Measurements from ENCODE around the gene MCC.

The MCC gene

GRCh38 chr5:113108485-113108884, 379.8 kb downstream of the MCC start:
- DNase-seq (ENCODE audit: low read depth): no peak

- DNase-seq (ENCODE audit: low read depth): no peak
Observed at GRCh38 chr5:113106821-113107220, 381.4 kb downstream of the MCC start.

- DNase-seq (ENCODE audit: low read depth): no peak
Observed at GRCh38 chr5:113105693-113106280, 382.5 kb downstream of the MCC start.

- no peak for DNase-seq (ENCODE audit: low read depth)
Observed at GRCh38 chr5:113103330-113103729, 384.9 kb downstream of the MCC start.

GRCh38 chr5:113102121-113102531, 386.1 kb downstream of the MCC start:
- DNase-seq (ENCODE audit: low read depth): no peak

GRCh38 chr5:113100981-113101380, 387.3 kb downstream of the MCC start:
- no peak for DNase-seq (ENCODE audit: low read depth)

- no peak for DNase-seq (ENCODE audit: low read depth)
Observed at GRCh38 chr5:113099822-113100221, 388.4 kb downstream of the MCC start.

GRCh38 chr5:113098378-113098777, 389.9 kb downstream of the MCC start:
- no peak for DNase-seq (ENCODE audit: low read depth)

GRCh38 chr5:113095831-113096230, 392.4 kb downstream of the MCC start:
- no peak for DNase-seq (ENCODE audit: low read depth)

GRCh38 chr5:113093558-113093957, 394.7 kb downstream of the MCC start:
- no peak for DNase-seq (ENCODE audit: low read depth)

- no peak for DNase-seq (ENCODE audit: low read depth)
Observed at GRCh38 chr5:113092683-113093082, 395.6 kb downstream of the MCC start.

- DNase-seq (ENCODE audit: low read depth): no peak
Observed at GRCh38 chr5:113091622-113092021, 396.6 kb downstream of the MCC start.

- DNase-seq (ENCODE audit: low read depth): no peak
Observed at GRCh38 chr5:113090336-113091106, 397.7 kb downstream of the MCC start.

GRCh38 chr5:113089653-113090335, 398.5 kb downstream of the MCC start:
- DNase-seq (ENCODE audit: low read depth): no peak

GRCh38 chr5:113087976-113088514, 400.2 kb downstream of the MCC start:
- DNase-seq (ENCODE audit: low read depth): no peak

GRCh38 chr5:113085880-113086409, 402.3 kb downstream of the MCC start:
- no peak for DNase-seq (ENCODE audit: low read depth)

GRCh38 chr5:113085084-113085414, 403.2 kb downstream of the MCC start:
- DNase-seq (ENCODE audit: low read depth): no peak

- DNase-seq (ENCODE audit: low read depth): no peak
Observed at GRCh38 chr5:113084402-113085083, 403.7 kb downstream of the MCC start.

- DNase-seq (ENCODE audit: low read depth): no peak
Observed at GRCh38 chr5:113083481-113083880, 404.8 kb downstream of the MCC start.

GRCh38 chr5:113082547-113082905, 405.7 kb downstream of the MCC start:
- DNase-seq (ENCODE audit: low read depth): no peak

- no peak for DNase-seq (ENCODE audit: low read depth)
Observed at GRCh38 chr5:113081881-113082546, 406.2 kb downstream of the MCC start.
